HG03159 (cell line): ENCODE results near the gene ADH5.
A peak's percentile ranks its signal among the peaks of the same experiment; 100 is the strongest.
"Not testable (repeated sequence)": the region's sequence is repeated elsewhere in the genome, so short reads cannot be mapped to it uniquely, and the experiment has no call there.

ENCODE experiments used
- ATAC-seq: cut with Tn5 transposase; IDR thresholded peaks from one replicate; pipeline ENCODE4 v1.9.1; 2021; ENCODE audit warnings: mild to moderate bottlenecking, moderate library complexity; ENCODE audit not compliant: unreplicated experiment

The ADH5 gene

GRCh38 chr4:99038213-99038612, 50.4 kb downstream of the ADH5 start:
- no peak for ATAC-seq

GRCh38 chr4:99033956-99034355, 54.6 kb downstream of the ADH5 start:
- ATAC-seq: no peak

- no peak for ATAC-seq
Measured at GRCh38 chr4:99029852-99030251, 58.7 kb downstream of the ADH5 start.

- ATAC-seq: peak; percentile 92
Measured at GRCh38 chr4:99029018-99029735, 59.4 kb downstream of the ADH5 start.

GRCh38 chr4:99028187-99028586, 60.4 kb downstream of the ADH5 start:
- ATAC-seq: no peak

GRCh38 chr4:99027304-99027703, 61.3 kb downstream of the ADH5 start:
- no peak for ATAC-seq

GRCh38 chr4:99025506-99025905, 63.1 kb downstream of the ADH5 start:
- ATAC-seq: no peak

GRCh38 chr4:99024481-99025275, 63.9 kb downstream of the ADH5 start:
- no peak for ATAC-seq

- not testable (repeated sequence) for ATAC-seq
Measured at GRCh38 chr4:99023800-99024251, 64.8 kb downstream of the ADH5 start.

GRCh38 chr4:99022566-99022965, 66.0 kb downstream of the ADH5 start:
- ATAC-seq: no peak

GRCh38 chr4:99021386-99021785, 67.2 kb downstream of the ADH5 start:
- no peak for ATAC-seq
